PC-3 (cell line): ENCODE data around the gene CA9. TPM values are rescaled to one million over a fixed set of nuclear protein-coding genes. Genes with fewer than 3 reads are reported as not detected.

Experiments used
- ATAC-seq: fragments of 200-7000 bp; cut with Tn5 transposase; 2 replicates; pipeline ENCODE4 v1.9.1; 2020; ENCODE audit warnings: mild to moderate bottlenecking, moderate library complexity
- BruUV-seq: library from RNA; stranded (reverse); fragments of 400-500 nt; replicated peaks from 2 replicates; lab custom pipeline; 2021; lab: Mats Ljungman, UMichigan
- CTCF ChIA-PET: fragments of 300-600 bp; sonication (Branson Sonifier 250); formaldehyde crosslinking; loops from one replicate; lab custom pipeline; 2022; ENCODE audit warnings: antibody characterized with exemption; lab: Charles Lee
- POLR2A ChIA-PET: fragments of 300-600 bp; sonication (Branson Sonifier 250); formaldehyde crosslinking; loops from one replicate; lab custom pipeline; 2022; ENCODE audit warnings: antibody characterized with exemption; ENCODE audit not compliant: unreplicated experiment; lab: Charles Lee
- DNase-seq: peaks from one replicate; pipeline ENCODE4 v3.0.0-alpha.2; 2015
- H2AFZ ChIP-seq: fragments of 300-600 bp; sonication (generic); 2 replicates; pipeline ENCODE4 v1.6.0; 2016; ENCODE audit warnings: antibody characterized with exemption, low read length
- H3F3A ChIP-seq: fragments of 300-600 bp; sonication (generic); one replicate; pipeline ENCODE4 v1.6.0; 2017; ENCODE audit warnings: antibody characterized with exemption, low read length, control low read depth, mild to moderate bottlenecking; ENCODE audit not compliant: unreplicated experiment
- H3K27ac ChIP-seq: fragments of 300-600 bp; sonication (generic); 2 replicates; pipeline ENCODE4 v1.5.1; 2016; ENCODE audit warnings: mild to moderate bottlenecking, low read length
- H3K27me3 ChIP-seq: fragments of 300-600 bp; sonication (generic); 2 replicates; pipeline ENCODE4 v1.6.1; 2016; ENCODE audit warnings: low read length, mixed read lengths
- H3K36me3 ChIP-seq: fragments of 300-600 bp; sonication (generic); 2 replicates; pipeline ENCODE4 v1.6.1; 2016; ENCODE audit warnings: low read depth, mixed run types, low read length, mixed read lengths
- H3K4me1 ChIP-seq: fragments of 300-600 bp; sonication (generic); 2 replicates; pipeline ENCODE4 v1.5.1; 2016; ENCODE audit warnings: low read length; ENCODE audit not compliant: insufficient read depth
- H3K4me2 ChIP-seq: fragments of 300-600 bp; sonication (generic); 2 replicates; pipeline ENCODE4 v1.6.0; 2016; ENCODE audit warnings: low read length
- H3K4me3 ChIP-seq: fragments of 300-600 bp; sonication (generic); 2 replicates; pipeline ENCODE4 v1.5.1; 2016; ENCODE audit warnings: mild to moderate bottlenecking, low read length, mixed read lengths
- H3K79me2 ChIP-seq: fragments of 300-600 bp; sonication (generic); 2 replicates; pipeline ENCODE4 v1.6.1; 2017; ENCODE audit warnings: low read length, mixed read lengths
- H3K9ac ChIP-seq: fragments of 300-600 bp; sonication (generic); 2 replicates; pipeline ENCODE4 v1.6.0; 2016; ENCODE audit warnings: mild to moderate bottlenecking, low read length
- H3K9me2 ChIP-seq: fragments of 300-600 bp; sonication (generic); replicated peaks from 2 replicates; pipeline ENCODE4 v1.6.1; 2016; ENCODE audit warnings: mixed run types, low read length, mixed read lengths
- H3K9me3 ChIP-seq: fragments of 300-600 bp; sonication (generic); 2 replicates; pipeline ENCODE4 v1.6.1; 2016; ENCODE audit warnings: low read length, mixed read lengths
- H4K20me1 ChIP-seq: fragments of 300-600 bp; sonication (generic); 2 replicates; pipeline ENCODE4 v1.6.1; 2016; ENCODE audit warnings: low read length, mixed read lengths
- CTCF ChIP-seq: fragments of 300-600 bp; sonication (generic); conservative IDR thresholded peaks from 2 replicates; pipeline ENCODE4 v1.5.1; 2017; ENCODE audit warnings: antibody characterized with exemption, low read depth, mild to moderate bottlenecking, low read length
- EZH2 ChIP-seq: fragments of 300-600 bp; sonication (generic); IDR thresholded peaks from one replicate; pipeline ENCODE4 v1.6.1; 2017; ENCODE audit warnings: antibody characterized with exemption, mild to moderate bottlenecking, low read length; ENCODE audit not compliant: unreplicated experiment
- EZH2phosphoT487 ChIP-seq: fragments of 300-600 bp; sonication (generic); IDR thresholded peaks from 2 replicates; pipeline ENCODE4 v1.6.1; 2018; ENCODE audit warnings: mild to moderate bottlenecking, antibody characterized with exemption, low read length, borderline replicate concordance
- intact Hi-C: fragments of 100-400 bp; cut with micrococcal nuclease; formaldehyde crosslinking; loops from 2 replicates; pipeline ENCODE4 v1.9.0; 2023
- total RNA-seq: library from RNA; depleted of rRNA; stranded (reverse); fragments of >200 nt; gene quantifications from 2 replicates; pipeline ENCODE4 v1.2.3, GENCODE V29; 2014

Gene CA9
- total RNA-seq, 1 experiment from 2014 or later: 7.7 TPM

- peaks cover 16% of the 10 kb centered on the region for H3K36me3 ChIP-seq
- POLR2A ChIA-PET: no interaction called here
- CTCF ChIA-PET: no interaction called here
Measured at GRCh38 chr9:35725362-35725761, 51.6 kb downstream of the CA9 start.

GRCh38 chr9:35726931-35727330, 53.2 kb downstream of the CA9 start:
- ChIA-PET CTCF (interaction anchor here (0.6 kb wide), 1 partner anchor 69 kb away, joined by 3 read pairs; the partner anchor contains the start of genes CCDC107 and RMRP), POLR2A (no interaction called here)
- Histone ChIP-seq H3K4me2 (peak overlapping the region; percentile 90; the same call in 1 of the 2 replicates), H3K27me3 (no peaks in the 10 kb centered on the region), H3K9me3 (no peaks in the 10 kb centered on the region), H3K4me3 (no peak overlapping the region), H3K4me1 (peaks cover 42% of the 10 kb centered on the region), H3F3A (no peaks in the 10 kb centered on the region), H3K9me2 (no peaks in the 10 kb centered on the region), H3K27ac (no peak overlapping the region), H4K20me1 (no peaks in the 10 kb centered on the region), H3K36me3 (peaks cover 3% of the 10 kb centered on the region; the same call in 1 of the 2 replicates), H3K9ac (no peak overlapping the region), H3K79me2 (peaks cover 56% of the 10 kb centered on the region), H2AFZ (no peak overlapping the region)
- no TSS peak for BruUV-seq
- intact Hi-C loops: no loop called here
- TF ChIP-seq EZH2phosphoT487 (no peak), EZH2 (no peak), CTCF (peak; percentile 32; the same call in 1 of the 2 replicates)
- ATAC-seq (no peak), DNase-seq (peak; percentile 21)

More at GRCh38 chr9:35725362-35725761, 51.6 kb downstream of the CA9 start:
- Histone ChIP-seq H3K27ac (no peak overlapping the region), H3K9ac (no peak overlapping the region), H3K27me3 (no peaks in the 10 kb centered on the region), H3K4me1 (peaks cover 31% of the 10 kb centered on the region), H4K20me1 (no peaks in the 10 kb centered on the region), H3K4me2 (no peak overlapping the region), H3K9me2 (no peaks in the 10 kb centered on the region), H3K79me2 (peaks cover 41% of the 10 kb centered on the region), H3F3A (no peaks in the 10 kb centered on the region), H2AFZ (no peak overlapping the region), H3K4me3 (no peak overlapping the region), H3K9me3 (no peaks in the 10 kb centered on the region)
- intact Hi-C loops: no loop called here
- BruUV-seq: no TSS peak
- ATAC-seq (no peak), DNase-seq (no peak)
- TF ChIP-seq EZH2phosphoT487: no peak
- no peak for TF ChIP-seq EZH2
- no peak for TF ChIP-seq CTCF

GRCh38 chr9:35727676-35728040, 53.9 kb downstream of the CA9 start:
- DNase-seq: no peak
- Histone ChIP-seq H3K79me2 (peaks cover 56% of the 10 kb centered on the region), H3K27me3 (no peaks in the 10 kb centered on the region), H3K36me3 (peaks cover 3% of the 10 kb centered on the region; the same call in 1 of the 2 replicates), H3K4me1 (peaks cover 42% of the 10 kb centered on the region), H3K9me2 (no peaks in the 10 kb centered on the region), H4K20me1 (no peaks in the 10 kb centered on the region), H3K4me3 (peak overlapping the region; percentile 90; the same call in 1 of the 2 replicates), H3F3A (no peaks in the 10 kb centered on the region), H3K9ac (0 out of 2 replicates have a peak overlapping the region, but pooled peaks have one; percentile 2), H3K27ac (peak overlapping the region; percentile 63), H2AFZ (no peak overlapping the region), H3K9me3 (no peaks in the 10 kb centered on the region), H3K4me2 (peak overlapping the region; percentile 90)
- no TSS peak for BruUV-seq
- TF ChIP-seq EZH2 (no peak), EZH2phosphoT487 (no peak), CTCF (no peak)
- intact Hi-C loops: loop anchor here (2.0 kb wide), 1 partner anchor 69 kb away; the partner anchor contains the start of genes CCDC107 and RMRP
- no peak for ATAC-seq
- CTCF ChIA-PET: interaction anchor here (0.5 to 1.6 kb wide), 4 partner anchors 8 to 99 kb away, joined by 3 to 6 read pairs (median 3); partner anchors contain the start of genes ARHGEF39, CCDC107 and RMRP
- POLR2A ChIA-PET: no interaction called here
